ENCODE results near the gene FEM1A. TPM values are rescaled to one million over a fixed set of nuclear protein-coding genes. Genes with fewer than 3 reads are reported as not detected.

The FEM1A gene
- total and polyA plus RNA-seq, 2 of the 13 experiments (the other 11 are each of a cell fraction or from before 2014, with no cell fraction given), result 3.2 to 10.8 TPM

- peak; percentile 100 for TF ChIP-seq NFKB2 (CRISPR knock-in tag; IDR thresholded peaks at IDR 0.05; ENCODE audit: borderline replicate concordance)
- peak; percentile 67 for TF ChIP-seq ATF1 (CRISPR knock-in tag; IDR thresholded peaks at IDR 0.05)
- TF ChIP-seq, protein P1, sequence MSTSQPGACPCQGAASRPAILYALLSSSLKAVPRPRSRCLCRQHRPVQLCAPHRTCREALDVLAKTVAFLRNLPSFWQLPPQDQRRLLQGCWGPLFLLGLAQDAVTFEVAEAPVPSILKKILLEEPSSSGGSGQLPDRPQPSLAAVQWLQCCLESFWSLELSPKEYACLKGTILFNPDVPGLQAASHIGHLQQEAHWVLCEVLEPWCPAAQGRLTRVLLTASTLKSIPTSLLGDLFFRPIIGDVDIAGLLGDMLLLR (CRISPR knock-in tag; IDR thresholded peaks at IDR 0.05), result peak; percentile 100
- TF ChIP-seq XRCC5 (optimal IDR thresholded peaks at IDR 0.05; ENCODE audit: low read length), result peak; percentile 96
- TF ChIP-seq SETDB1 (CRISPR knock-in tag; IDR thresholded peaks at IDR 0.05; ENCODE audit: borderline replicate concordance), result peak; percentile 51; the same call in 1 of the 2 replicates
- TF ChIP-seq GABPB1 (CRISPR knock-in tag; IDR thresholded peaks at IDR 0.05), result peak; percentile 88
- TF ChIP-seq TMF1 (CRISPR knock-in tag; IDR thresholded peaks at IDR 0.05; ENCODE audit: low read depth), result peak; percentile 100
- TF ChIP-seq TCF7L2 (IDR thresholded peaks at IDR 0.05; ENCODE audit: low read depth, low read length), result no peak
- TF ChIP-seq MTERF4 (CRISPR knock-in tag; IDR thresholded peaks at IDR 0.05), result peak; percentile 100
- peak; percentile 100 for TF ChIP-seq AHR (CRISPR knock-in tag; IDR thresholded peaks at IDR 0.05)
- TF ChIP-seq, protein P2, sequence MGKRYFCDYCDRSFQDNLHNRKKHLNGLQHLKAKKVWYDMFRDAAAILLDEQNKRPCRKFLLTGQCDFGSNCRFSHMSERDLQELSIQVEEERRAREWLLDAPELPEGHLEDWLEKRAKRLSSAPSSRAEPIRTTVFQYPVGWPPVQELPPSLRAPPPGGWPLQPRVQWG (CRISPR knock-in tag; IDR thresholded peaks at IDR 0.05; ENCODE audit: borderline replicate concordance, low read depth), result peak; percentile 100
- TF ChIP-seq, protein P3, sequence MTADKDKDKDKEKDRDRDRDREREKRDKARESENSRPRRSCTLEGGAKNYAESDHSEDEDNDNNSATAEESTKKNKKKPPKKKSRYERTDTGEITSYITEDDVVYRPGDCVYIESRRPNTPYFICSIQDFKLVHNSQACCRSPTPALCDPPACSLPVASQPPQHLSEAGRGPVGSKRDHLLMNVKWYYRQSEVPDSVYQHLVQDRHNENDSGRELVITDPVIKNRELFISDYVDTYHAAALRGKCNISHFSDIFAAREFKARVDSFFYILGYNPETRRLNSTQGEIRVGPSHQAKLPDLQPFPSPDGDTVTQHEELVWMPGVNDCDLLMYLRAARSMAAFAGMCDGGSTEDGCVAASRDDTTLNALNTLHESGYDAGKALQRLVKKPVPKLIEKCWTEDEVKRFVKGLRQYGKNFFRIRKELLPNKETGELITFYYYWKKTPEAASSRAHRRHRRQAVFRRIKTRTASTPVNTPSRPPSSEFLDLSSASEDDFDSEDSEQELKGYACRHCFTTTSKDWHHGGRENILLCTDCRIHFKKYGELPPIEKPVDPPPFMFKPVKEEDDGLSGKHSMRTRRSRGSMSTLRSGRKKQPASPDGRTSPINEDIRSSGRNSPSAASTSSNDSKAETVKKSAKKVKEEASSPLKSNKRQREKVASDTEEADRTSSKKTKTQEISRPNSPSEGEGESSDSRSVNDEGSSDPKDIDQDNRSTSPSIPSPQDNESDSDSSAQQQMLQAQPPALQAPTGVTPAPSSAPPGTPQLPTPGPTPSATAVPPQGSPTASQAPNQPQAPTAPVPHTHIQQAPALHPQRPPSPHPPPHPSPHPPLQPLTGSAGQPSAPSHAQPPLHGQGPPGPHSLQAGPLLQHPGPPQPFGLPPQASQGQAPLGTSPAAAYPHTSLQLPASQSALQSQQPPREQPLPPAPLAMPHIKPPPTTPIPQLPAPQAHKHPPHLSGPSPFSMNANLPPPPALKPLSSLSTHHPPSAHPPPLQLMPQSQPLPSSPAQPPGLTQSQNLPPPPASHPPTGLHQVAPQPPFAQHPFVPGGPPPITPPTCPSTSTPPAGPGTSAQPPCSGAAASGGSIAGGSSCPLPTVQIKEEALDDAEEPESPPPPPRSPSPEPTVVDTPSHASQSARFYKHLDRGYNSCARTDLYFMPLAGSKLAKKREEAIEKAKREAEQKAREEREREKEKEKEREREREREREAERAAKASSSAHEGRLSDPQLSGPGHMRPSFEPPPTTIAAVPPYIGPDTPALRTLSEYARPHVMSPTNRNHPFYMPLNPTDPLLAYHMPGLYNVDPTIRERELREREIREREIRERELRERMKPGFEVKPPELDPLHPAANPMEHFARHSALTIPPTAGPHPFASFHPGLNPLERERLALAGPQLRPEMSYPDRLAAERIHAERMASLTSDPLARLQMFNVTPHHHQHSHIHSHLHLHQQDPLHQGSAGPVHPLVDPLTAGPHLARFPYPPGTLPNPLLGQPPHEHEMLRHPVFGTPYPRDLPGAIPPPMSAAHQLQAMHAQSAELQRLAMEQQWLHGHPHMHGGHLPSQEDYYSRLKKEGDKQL (CRISPR knock-in tag; IDR thresholded peaks at IDR 0.05; ENCODE audit: low read depth), result peak; percentile 97
- TF ChIP-seq FUBP1 (CRISPR knock-in tag; IDR thresholded peaks at IDR 0.05; ENCODE audit: borderline replicate concordance), result peak; percentile 90; the same call in 1 of the 2 replicates
- TF ChIP-seq TBL1XR1 (IDR thresholded peaks at IDR 0.05; ENCODE audit: borderline replicate concordance, low read length, partially characterized antibody), result no peak
- TF ChIP-seq ZFP1 (CRISPR knock-in tag; IDR thresholded peaks at IDR 0.05), result peak; percentile 100
- TF ChIP-seq ZNF776 (CRISPR knock-in tag; IDR thresholded peaks at IDR 0.05), result peak; percentile 100
- peak; percentile 100 for TF ChIP-seq KDM4B (CRISPR knock-in tag; IDR thresholded peaks at IDR 0.05)
- TF ChIP-seq ZNF709 (CRISPR knock-in tag; IDR thresholded peaks at IDR 0.05), result peak; percentile 100
- TF ChIP-seq BRD4 (CRISPR knock-in tag; IDR thresholded peaks at IDR 0.05), result peak; percentile 67
- TF ChIP-seq MXI1 (IDR thresholded peaks at IDR 0.05; ENCODE audit: borderline replicate concordance, low read depth, low read length), result peak; percentile 99
These were observed 22.4 kb upstream of the FEM1A start (continued) for GRCh38 chr19:4768934-4769777.
